ENCODE measurements around the gene ITPRIPL2. TPM values are rescaled to one million over a fixed set of nuclear protein-coding genes. Genes with fewer than 3 reads are reported as not detected.

ITPRIPL2 gene
- total RNA-seq, 1 experiment from 2014 or later: 5.3 TPM

DNA sequence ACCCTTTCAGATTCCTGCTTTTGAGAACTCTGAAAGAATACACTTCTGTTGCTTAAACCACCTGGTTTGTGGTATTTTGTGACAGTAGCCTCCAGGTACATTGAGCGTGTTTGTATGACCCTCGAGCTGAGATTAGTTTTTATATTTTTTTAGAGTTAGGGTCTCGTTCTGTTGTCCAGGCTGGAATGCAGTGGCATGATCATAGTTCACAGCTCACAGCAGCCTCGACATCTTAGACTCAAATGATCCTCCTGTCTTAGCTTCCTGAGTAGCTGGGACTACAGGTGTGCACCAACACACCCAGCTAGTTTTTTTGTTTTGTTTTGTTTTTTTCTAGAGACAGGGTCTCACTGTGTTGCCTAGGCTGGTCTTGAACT lies 4.5 kb upstream of the ITPRIPL2 start:
- POLR2A ChIA-PET: no interaction called here
- H3K36me3 Mint-ChIP-seq: no peaks in the 10 kb centered on the region
- CTCF ChIA-PET: no interaction called here

DNA sequence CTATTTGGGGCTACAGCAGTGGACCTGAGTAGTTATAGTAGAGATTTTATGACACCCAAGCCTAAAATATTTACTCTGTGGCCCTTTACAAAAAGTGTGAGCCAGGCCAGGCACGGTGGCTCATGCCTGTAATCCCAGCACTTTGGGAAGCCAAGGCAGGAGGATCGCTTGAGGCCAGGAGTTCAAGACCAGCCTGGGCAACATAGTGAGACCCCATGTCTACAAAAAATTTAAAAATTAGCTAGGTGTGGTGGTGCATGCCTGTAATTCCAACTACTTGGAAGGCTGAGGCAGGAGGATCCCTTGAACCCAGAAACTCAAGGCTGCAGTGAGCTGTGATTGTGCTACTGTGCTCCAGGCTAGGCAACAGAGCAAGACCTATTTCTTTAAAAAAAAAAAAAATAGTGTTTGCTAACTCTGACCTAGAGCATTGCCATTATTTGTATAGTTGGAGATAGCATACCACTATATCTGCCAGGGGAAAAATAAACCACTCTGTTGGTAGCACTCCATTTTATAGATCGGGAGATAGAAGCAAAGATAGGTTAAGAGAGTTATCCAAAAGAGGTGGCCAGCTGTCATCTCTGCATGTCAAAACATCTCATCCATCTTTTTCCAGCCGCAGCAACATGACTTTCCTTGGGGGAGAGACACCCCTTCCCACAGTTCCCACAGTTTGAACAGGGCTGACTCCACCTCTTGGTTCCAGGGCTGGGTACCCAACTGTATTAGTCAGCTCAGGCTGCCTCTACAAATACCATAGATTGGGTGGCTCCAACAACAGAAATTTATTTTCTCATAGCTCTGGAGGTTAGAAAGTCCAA lies 3.0 kb upstream of the ITPRIPL2 start:
- DNase-seq (ENCODE audit: low spot score): no peak
- ChIA-PET CTCF (no interaction called here), POLR2A (no interaction called here)
- ATAC-seq: no peak
- H3K4me3 Mint-ChIP-seq: no peak overlapping the region
- H3K27me3 Mint-ChIP-seq (ENCODE audit: low read depth): peaks cover 35% of the 10 kb centered on the region
- TF ChIP-seq, protein P1, sequence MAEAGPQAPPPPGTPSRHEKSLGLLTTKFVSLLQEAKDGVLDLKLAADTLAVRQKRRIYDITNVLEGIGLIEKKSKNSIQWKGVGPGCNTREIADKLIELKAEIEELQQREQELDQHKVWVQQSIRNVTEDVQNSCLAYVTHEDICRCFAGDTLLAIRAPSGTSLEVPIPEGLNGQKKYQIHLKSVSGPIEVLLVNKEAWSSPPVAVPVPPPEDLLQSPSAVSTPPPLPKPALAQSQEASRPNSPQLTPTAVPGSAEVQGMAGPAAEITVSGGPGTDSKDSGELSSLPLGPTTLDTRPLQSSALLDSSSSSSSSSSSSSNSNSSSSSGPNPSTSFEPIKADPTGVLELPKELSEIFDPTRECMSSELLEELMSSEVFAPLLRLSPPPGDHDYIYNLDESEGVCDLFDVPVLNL (CRISPR knock-in tag; IDR thresholded peaks at IDR 0.05; ENCODE audit: borderline replicate concordance, low read depth): no peak
- peak; percentile 74; the same call in 1 of the 2 replicates for TF ChIP-seq ZNF121 (CRISPR knock-in tag; IDR thresholded peaks at IDR 0.05)
- no peaks in the 10 kb centered on the region for H3K9me3 Mint-ChIP-seq
- no peak overlapping the region for H3K27ac Mint-ChIP-seq
- H3K36me3 Mint-ChIP-seq: no peaks in the 10 kb centered on the region
- H3K4me1 Mint-ChIP-seq: peaks cover 11% of the 10 kb centered on the region

More for the DNA sequence above, 4.5 kb upstream of the ITPRIPL2 start:
- Mint-ChIP-seq H3K4me3 (no peak overlapping the region), H3K27ac (no peak overlapping the region), H3K27me3 (ENCODE audit: low read depth) (peaks cover 20% of the 10 kb centered on the region), H3K4me1 (peaks cover 11% of the 10 kb centered on the region), H3K9me3 (no peaks in the 10 kb centered on the region)
- ATAC-seq (no peak), DNase-seq (ENCODE audit: low spot score) (no peak)
- TF ChIP-seq, protein P2, sequence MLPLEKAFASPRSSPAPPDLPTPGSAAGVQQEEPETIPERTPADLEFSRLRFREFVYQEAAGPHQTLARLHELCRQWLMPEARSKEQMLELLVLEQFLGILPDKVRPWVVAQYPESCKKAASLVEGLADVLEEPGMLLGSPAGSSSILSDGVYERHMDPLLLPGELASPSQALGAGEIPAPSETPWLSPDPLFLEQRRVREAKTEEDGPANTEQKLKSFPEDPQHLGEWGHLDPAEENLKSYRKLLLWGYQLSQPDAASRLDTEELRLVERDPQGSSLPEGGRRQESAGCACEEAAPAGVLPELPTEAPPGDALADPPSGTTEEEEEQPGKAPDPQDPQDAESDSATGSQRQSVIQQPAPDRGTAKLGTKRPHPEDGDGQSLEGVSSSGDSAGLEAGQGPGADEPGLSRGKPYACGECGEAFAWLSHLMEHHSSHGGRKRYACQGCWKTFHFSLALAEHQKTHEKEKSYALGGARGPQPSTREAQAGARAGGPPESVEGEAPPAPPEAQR (CRISPR knock-in tag; IDR thresholded peaks at IDR 0.05): no peak
- TF ChIP-seq, protein P3, sequence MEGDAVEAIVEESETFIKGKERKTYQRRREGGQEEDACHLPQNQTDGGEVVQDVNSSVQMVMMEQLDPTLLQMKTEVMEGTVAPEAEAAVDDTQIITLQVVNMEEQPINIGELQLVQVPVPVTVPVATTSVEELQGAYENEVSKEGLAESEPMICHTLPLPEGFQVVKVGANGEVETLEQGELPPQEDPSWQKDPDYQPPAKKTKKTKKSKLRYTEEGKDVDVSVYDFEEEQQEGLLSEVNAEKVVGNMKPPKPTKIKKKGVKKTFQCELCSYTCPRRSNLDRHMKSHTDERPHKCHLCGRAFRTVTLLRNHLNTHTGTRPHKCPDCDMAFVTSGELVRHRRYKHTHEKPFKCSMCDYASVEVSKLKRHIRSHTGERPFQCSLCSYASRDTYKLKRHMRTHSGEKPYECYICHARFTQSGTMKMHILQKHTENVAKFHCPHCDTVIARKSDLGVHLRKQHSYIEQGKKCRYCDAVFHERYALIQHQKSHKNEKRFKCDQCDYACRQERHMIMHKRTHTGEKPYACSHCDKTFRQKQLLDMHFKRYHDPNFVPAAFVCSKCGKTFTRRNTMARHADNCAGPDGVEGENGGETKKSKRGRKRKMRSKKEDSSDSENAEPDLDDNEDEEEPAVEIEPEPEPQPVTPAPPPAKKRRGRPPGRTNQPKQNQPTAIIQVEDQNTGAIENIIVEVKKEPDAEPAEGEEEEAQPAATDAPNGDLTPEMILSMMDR (IDR thresholded peaks at IDR 0.05): no peak
- TF ChIP-seq ZBTB21 (CRISPR knock-in tag; IDR thresholded peaks at IDR 0.05; ENCODE audit: borderline replicate concordance) (no peak), TEAD1 (CRISPR knock-in tag; IDR thresholded peaks at IDR 0.05) (no peak), NFE2L1 (CRISPR knock-in tag; IDR thresholded peaks at IDR 0.05) (no peak), HMGA2 (CRISPR knock-in tag; IDR thresholded peaks at IDR 0.05) (no peak), FOXJ3 (CRISPR knock-in tag; IDR thresholded peaks at IDR 0.05; ENCODE audit: borderline replicate concordance) (no peak), NFYB (CRISPR knock-in tag; conservative IDR thresholded peaks at IDR 0.05; ENCODE audit: low read depth) (no peak), CBFB (CRISPR knock-in tag; IDR thresholded peaks at IDR 0.05; ENCODE audit: low read depth) (no peak), NR3C1 (CRISPR knock-in tag; conservative IDR thresholded peaks at IDR 0.05; ENCODE audit: low read depth) (no peak), ATF1 (CRISPR knock-in tag; IDR thresholded peaks at IDR 0.05) (no peak), ELF4 (CRISPR knock-in tag; IDR thresholded peaks at IDR 0.05; ENCODE audit: low read depth) (no peak), ZNF121 (CRISPR knock-in tag; IDR thresholded peaks at IDR 0.05) (no peak)
- TF ChIP-seq, protein P4, sequence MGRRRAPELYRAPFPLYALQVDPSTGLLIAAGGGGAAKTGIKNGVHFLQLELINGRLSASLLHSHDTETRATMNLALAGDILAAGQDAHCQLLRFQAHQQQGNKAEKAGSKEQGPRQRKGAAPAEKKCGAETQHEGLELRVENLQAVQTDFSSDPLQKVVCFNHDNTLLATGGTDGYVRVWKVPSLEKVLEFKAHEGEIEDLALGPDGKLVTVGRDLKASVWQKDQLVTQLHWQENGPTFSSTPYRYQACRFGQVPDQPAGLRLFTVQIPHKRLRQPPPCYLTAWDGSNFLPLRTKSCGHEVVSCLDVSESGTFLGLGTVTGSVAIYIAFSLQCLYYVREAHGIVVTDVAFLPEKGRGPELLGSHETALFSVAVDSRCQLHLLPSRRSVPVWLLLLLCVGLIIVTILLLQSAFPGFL (CRISPR knock-in tag; IDR thresholded peaks at IDR 0.05; ENCODE audit: borderline replicate concordance): no peak

DNA sequence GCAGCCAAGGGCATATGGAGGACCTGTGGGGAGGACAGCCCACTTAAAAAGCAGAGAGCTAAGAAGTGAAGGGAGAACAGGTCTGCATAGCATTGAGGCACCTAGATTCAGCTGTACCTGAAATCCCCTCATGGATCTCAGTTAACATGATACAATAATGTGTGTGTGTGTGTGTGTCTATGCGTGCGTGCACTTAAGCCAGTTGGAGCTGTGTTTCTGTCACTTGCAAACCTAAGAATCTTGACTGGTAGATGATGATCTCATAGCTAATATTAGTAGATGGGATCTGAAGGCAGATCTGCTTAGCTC lies 1.7 kb upstream of the ITPRIPL2 start:
- POLR2A ChIA-PET: no interaction called here
- no peak for TF ChIP-seq RORB (CRISPR knock-in tag; IDR thresholded peaks at IDR 0.05)
- no peak for TF ChIP-seq ZNF416 (CRISPR knock-in tag; IDR thresholded peaks at IDR 0.05)
- no peak for TF ChIP-seq OVOL2 (CRISPR knock-in tag; IDR thresholded peaks at IDR 0.05; ENCODE audit: borderline replicate concordance)
- no peak for TF ChIP-seq ZNF423 (CRISPR knock-in tag; IDR thresholded peaks at IDR 0.05)
- no peak for TF ChIP-seq ESRRA (CRISPR knock-in tag; IDR thresholded peaks at IDR 0.05; ENCODE audit: borderline replicate concordance)
- TF ChIP-seq IRF2 (CRISPR knock-in tag; IDR thresholded peaks at IDR 0.05; ENCODE audit: borderline replicate concordance, low read depth): no peak
- no peak for TF ChIP-seq NR2C2 (CRISPR knock-in tag; IDR thresholded peaks at IDR 0.05)
- TF ChIP-seq JUN (CRISPR knock-in tag; IDR thresholded peaks at IDR 0.05): no peak
- TF ChIP-seq FOXP1 (CRISPR knock-in tag; IDR thresholded peaks at IDR 0.05; ENCODE audit: borderline replicate concordance): no peak
- TF ChIP-seq, protein P5, sequence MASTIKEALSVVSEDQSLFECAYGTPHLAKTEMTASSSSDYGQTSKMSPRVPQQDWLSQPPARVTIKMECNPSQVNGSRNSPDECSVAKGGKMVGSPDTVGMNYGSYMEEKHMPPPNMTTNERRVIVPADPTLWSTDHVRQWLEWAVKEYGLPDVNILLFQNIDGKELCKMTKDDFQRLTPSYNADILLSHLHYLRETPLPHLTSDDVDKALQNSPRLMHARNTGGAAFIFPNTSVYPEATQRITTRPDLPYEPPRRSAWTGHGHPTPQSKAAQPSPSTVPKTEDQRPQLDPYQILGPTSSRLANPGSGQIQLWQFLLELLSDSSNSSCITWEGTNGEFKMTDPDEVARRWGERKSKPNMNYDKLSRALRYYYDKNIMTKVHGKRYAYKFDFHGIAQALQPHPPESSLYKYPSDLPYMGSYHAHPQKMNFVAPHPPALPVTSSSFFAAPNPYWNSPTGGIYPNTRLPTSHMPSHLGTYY (CRISPR knock-in tag; IDR thresholded peaks at IDR 0.05): no peak
- TF ChIP-seq, protein P4 (CRISPR knock-in tag; IDR thresholded peaks at IDR 0.05; ENCODE audit: borderline replicate concordance): no peak
- TF ChIP-seq ZNF396 (CRISPR knock-in tag; IDR thresholded peaks at IDR 0.05; ENCODE audit: borderline replicate concordance): no peak

More for the DNA sequence above, 1.7 kb upstream of the ITPRIPL2 start:
- no peaks in the 10 kb centered on the region for H3K36me3 Mint-ChIP-seq
- no peak for DNase-seq (ENCODE audit: low spot score)
- H3K27me3 Mint-ChIP-seq (ENCODE audit: low read depth): peaks cover 48% of the 10 kb centered on the region
- no peak overlapping the region for H3K4me3 Mint-ChIP-seq
- CTCF ChIA-PET: interaction anchor here (0.8 to 6.2 kb wide), 3 partner anchors 16 to 67 kb away, joined by 3 to 29 read pairs (median 3); no protein-coding TSS in a partner anchor
- ATAC-seq: no peak
- peaks cover 14% of the 10 kb centered on the region for H3K4me1 Mint-ChIP-seq
- H3K27ac Mint-ChIP-seq: no peak overlapping the region
- no peaks in the 10 kb centered on the region for H3K9me3 Mint-ChIP-seq

Data from WTC11 (cell line).